GM18517 (cell line): ENCODE data around the gene RETN.
A peak's percentile ranks its signal among the peaks of the same experiment; 100 is the strongest.

Source experiments
- ATAC-seq: cut with Tn5 transposase; IDR thresholded peaks from one replicate; pipeline ENCODE4 v1.9.1; 2021; ENCODE audit warnings: mild to moderate bottlenecking, moderate library complexity; ENCODE audit not compliant: unreplicated experiment

RETN gene

GRCh38 chr19:7657131-7657751 lies 11.6 kb upstream of the RETN start:
- ATAC-seq, result no peak

GRCh38 chr19:7658219-7658686 lies 10.6 kb upstream of the RETN start:
- peak; percentile 71 for ATAC-seq

- ATAC-seq, result no peak
Observed at GRCh38 chr19:7661744-7662538, 6.9 kb upstream of the RETN start.

DNA sequence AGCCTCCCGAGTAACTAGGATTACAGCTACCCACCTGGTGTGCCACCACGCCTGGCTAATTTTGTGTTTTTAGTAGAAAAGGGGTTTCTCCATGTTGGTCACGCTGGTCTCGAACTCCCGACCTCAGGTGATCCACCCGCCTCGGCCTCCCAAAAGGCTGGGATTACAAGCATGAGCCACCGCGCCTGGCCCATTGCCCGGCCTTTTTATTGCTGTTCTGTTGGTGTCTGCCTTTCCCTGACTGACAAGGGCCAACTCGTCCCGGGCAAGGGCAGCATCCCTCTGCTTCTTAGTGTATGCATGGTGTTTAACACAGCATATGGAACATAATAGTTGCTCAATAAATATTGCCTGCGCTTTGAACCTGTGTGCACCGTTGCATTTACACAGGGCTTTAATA lies 6.2 kb upstream of the RETN start:
- ATAC-seq, result no peak

DNA sequence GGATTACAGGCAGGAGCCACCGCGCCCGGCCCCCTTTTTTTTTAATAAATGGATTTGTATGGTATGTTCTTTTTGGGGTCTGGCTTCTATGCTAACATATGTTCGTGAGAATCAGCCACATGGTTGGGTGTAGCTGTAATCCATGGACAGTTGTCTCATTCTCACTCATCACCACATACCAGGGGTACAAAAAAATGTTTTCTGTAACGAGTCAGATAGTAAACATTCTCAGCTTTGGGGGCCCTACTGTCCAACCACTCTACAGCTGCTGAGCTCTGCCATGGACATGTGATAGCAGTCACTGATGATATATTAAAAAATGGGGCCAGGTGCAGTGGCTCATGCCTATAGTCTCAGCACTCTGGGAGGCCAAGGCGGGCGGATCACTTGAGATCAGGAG lies 5.1 kb upstream of the RETN start:
- ATAC-seq, result no peak

DNA sequence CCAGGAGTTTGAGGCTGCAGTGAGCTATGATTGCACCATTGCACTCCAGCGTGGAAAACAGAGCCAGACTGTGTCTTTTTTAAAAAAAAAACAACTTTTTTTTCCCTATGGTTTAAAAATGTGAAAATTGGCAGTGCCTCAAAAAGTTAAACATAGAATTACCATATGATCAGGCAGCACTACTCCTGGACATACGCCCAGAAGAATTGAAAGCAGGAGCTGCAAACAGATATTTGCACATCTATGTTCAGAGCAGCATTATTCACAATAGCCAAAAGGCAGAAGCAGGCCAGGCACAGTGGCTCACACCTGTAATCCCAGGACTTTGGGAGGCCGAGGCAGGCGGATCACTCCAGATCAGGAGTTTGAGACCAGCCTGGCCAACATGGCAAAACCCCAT lies 3.8 kb upstream of the RETN start:
- no peak for ATAC-seq

DNA sequence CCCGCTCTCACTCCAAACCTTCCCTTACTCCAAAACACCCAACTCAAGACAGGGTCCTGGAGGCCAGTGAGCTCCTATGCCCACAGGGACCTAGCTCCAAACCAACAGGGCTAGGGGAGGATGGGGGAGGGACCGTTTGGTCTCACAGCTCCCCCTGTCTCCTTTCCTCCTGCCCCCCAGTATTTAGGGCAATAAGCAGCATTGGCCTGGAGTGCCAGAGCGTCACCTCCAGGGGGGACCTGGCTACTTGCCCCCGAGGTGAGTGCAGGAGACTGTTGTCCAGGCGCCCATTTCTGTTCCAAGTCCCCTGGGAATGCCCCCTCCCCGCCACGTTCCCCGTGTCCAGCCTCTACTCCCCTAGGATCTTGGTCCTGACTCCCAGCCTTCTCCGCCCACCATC lies 792 bp downstream of the RETN start:
- no peak for ATAC-seq

DNA sequence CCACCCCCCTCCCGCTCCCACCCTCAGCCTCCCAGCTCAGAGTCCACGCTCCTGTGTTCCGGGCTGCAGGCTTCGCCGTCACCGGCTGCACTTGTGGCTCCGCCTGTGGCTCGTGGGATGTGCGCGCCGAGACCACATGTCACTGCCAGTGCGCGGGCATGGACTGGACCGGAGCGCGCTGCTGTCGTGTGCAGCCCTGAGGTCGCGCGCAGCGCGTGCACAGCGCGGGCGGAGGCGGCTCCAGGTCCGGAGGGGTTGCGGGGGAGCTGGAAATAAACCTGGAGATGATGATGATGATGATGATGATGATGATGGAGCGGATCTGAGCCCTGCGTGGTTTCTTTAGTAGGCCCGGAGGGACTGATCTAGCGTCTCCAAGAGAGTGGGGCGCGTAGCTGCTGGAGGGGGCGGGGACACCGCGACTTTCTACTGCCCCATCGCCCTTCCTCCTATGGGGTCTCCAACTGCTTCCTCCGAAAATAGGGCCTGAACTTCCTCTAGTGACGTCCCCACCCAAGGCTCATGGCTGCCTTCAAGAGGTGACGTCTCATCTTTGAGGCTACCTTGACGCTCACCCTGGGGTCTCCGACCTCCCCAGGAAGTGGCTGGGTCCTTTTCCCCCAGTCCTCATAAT lies 1.4 kb downstream of the RETN start:
- ATAC-seq, result no peak

GRCh38 chr19:7670790-7671189 lies 1.9 kb downstream of the RETN start:
- ATAC-seq, result no peak

GRCh38 chr19:7672522-7672921 lies 3.7 kb downstream of the RETN start:
- no peak for ATAC-seq

GRCh38 chr19:7674010-7675005 lies 5.5 kb downstream of the RETN start:
- no peak for ATAC-seq

GRCh38 chr19:7676376-7676775 lies 7.5 kb downstream of the RETN start:
- no peak for ATAC-seq

DNA sequence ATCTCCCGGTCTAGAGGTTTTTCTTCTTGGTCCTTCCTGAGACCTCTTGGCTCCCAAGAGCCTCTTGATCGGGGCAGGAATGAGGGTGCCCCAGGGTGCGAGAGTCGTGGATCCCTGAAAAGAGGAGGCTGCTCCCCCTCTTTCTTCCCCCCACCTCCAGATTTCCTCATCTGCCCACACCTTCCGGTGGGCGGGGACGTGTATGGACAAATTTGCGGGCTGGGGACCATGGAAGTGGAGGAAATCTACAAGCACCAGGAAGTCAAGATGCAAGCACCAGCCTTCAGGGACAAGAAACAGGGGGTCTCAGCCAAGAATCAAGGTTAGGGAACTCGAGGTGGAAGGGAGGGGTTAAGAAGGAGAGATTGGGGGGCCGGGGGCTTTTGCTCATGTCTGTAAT lies 8.0 kb downstream of the RETN start, which contains the start of gene MCEMP1:
TSS of gene MCEMP1 (plus strand) at position 237 of the 400 bp plus-strand sequence. CDS start at position 268, 31 bp downstream.
- ATAC-seq, result no peak

GRCh38 chr19:7677669-7678311 lies 8.9 kb downstream of the RETN start:
- no peak for ATAC-seq

DNA sequence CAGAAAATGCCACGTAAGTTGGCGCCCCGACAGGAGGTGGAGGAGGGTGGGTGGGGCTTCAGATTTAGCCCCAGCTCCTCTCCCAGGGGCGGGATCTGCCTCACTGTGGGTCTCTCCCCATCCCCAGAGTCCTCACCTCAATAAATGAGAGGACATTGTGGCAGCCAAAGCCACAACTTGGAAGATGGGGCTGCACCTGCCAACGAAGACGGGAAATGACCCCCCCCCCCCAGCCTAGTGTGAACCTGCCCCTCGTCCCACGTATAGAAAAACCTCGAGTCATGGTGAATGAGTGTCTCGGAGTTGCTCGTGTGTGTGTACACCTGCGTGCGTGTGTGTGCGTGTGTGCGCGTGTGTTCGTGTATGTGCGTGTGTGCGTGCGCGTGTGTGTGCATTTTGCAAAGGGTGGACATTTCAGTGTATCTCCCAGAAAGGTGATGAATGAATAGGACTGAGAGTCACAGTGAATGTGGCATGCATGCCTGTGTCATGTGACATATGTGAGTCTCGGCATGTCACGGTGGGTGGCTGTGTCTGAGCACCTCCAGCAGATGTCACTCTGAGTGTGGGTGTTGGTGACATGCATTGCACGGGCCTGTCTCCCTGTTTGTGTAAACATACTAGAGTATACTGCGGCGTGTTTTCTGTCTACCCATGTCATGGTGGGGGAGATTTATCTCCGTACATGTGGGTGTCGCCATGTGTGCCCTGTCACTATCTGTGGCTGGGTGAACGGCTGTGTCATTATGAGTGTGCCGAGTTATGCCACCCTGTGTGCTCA lies 10.3 kb downstream of the RETN start:
- ATAC-seq, result no peak

GRCh38 chr19:7679771-7680605 lies 11.1 kb downstream of the RETN start:
- ATAC-seq, result no peak

GRCh38 chr19:7680606-7681339 lies 11.9 kb downstream of the RETN start, which contains the start of gene TRAPPC5:
TSS of gene TRAPPC5 (plus strand) at chr19:7680833. CDS start at chr19:7682254, 1,421 bp downstream.
- ATAC-seq, result no peak
